ENCODE measurements around the gene WLS.

DNA sequence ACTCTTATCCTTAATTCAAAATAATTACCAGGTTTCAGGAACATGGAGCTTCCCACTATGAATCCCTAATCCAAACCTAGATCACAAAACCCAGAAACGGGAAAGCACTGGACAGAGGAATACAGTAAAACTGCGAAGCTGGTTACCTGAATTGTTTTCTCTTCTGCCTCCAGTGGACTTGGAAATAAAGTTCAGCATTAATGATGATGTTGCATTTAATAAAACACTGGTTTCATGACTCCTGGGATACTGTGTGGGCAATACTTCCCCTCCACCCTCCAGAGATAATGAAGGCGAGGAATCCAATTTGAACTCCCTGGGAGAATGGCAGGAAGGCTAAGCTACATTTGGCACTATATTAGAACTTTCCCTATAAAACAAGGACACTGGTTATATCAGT is 65.1 kb downstream of the WLS start:
- TF ChIP-seq, protein P1, sequence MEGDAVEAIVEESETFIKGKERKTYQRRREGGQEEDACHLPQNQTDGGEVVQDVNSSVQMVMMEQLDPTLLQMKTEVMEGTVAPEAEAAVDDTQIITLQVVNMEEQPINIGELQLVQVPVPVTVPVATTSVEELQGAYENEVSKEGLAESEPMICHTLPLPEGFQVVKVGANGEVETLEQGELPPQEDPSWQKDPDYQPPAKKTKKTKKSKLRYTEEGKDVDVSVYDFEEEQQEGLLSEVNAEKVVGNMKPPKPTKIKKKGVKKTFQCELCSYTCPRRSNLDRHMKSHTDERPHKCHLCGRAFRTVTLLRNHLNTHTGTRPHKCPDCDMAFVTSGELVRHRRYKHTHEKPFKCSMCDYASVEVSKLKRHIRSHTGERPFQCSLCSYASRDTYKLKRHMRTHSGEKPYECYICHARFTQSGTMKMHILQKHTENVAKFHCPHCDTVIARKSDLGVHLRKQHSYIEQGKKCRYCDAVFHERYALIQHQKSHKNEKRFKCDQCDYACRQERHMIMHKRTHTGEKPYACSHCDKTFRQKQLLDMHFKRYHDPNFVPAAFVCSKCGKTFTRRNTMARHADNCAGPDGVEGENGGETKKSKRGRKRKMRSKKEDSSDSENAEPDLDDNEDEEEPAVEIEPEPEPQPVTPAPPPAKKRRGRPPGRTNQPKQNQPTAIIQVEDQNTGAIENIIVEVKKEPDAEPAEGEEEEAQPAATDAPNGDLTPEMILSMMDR (conservative IDR thresholded peaks at IDR 0.05; ENCODE audit: low read depth in 2 of 2), result no peak
- TF ChIP-seq, protein P2, sequence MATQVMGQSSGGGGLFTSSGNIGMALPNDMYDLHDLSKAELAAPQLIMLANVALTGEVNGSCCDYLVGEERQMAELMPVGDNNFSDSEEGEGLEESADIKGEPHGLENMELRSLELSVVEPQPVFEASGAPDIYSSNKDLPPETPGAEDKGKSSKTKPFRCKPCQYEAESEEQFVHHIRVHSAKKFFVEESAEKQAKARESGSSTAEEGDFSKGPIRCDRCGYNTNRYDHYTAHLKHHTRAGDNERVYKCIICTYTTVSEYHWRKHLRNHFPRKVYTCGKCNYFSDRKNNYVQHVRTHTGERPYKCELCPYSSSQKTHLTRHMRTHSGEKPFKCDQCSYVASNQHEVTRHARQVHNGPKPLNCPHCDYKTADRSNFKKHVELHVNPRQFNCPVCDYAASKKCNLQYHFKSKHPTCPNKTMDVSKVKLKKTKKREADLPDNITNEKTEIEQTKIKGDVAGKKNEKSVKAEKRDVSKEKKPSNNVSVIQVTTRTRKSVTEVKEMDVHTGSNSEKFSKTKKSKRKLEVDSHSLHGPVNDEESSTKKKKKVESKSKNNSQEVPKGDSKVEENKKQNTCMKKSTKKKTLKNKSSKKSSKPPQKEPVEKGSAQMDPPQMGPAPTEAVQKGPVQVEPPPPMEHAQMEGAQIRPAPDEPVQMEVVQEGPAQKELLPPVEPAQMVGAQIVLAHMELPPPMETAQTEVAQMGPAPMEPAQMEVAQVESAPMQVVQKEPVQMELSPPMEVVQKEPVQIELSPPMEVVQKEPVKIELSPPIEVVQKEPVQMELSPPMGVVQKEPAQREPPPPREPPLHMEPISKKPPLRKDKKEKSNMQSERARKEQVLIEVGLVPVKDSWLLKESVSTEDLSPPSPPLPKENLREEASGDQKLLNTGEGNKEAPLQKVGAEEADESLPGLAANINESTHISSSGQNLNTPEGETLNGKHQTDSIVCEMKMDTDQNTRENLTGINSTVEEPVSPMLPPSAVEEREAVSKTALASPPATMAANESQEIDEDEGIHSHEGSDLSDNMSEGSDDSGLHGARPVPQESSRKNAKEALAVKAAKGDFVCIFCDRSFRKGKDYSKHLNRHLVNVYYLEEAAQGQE (IDR thresholded peaks at IDR 0.05; ENCODE audit: unreplicated experiment), result no peak
